Activated CD8-positive, alpha-beta T cell treated with anti-CD3 and anti-CD28 coated beads for 36 hours (primary cell): ENCODE data around the gene GDF11. TPM values are rescaled to one million over a fixed set of nuclear protein-coding genes. Genes with fewer than 3 reads are reported as not detected.

ENCODE experiments used
- ATAC-seq: fragments of 200-7000 bp; cut with Tn5 transposase; one replicate; pipeline ENCODE4 v1.10.0; 2021; ENCODE audit warnings: mild to moderate bottlenecking, moderate library complexity
- CTCF ChIA-PET: fragments of 350-600 bp; sonication (Branson Sonifier 250); formaldehyde crosslinking; loops from one replicate; lab custom pipeline; 2021; ENCODE audit warnings: antibody characterized with exemption; lab: Charles Lee
- POLR2A ChIA-PET: fragments of 350-600 bp; sonication (Branson Sonifier 250); formaldehyde crosslinking; loops from one replicate; lab custom pipeline; 2021; ENCODE audit warnings: antibody characterized with exemption; lab: Charles Lee
- DNase-seq: peaks from one replicate; pipeline ENCODE4 v3.0.0-alpha.2; 2020
- H3K27ac Mint-ChIP-seq: one replicate; pipeline ENCODE4 v1.8.0; 2021; ENCODE audit warnings: mild to moderate bottlenecking, mixed read lengths
- H3K27me3 Mint-ChIP-seq: one replicate; pipeline ENCODE4 v1.8.0; 2021; ENCODE audit warnings: mixed read lengths
- H3K36me3 Mint-ChIP-seq: one replicate; pipeline ENCODE4 v1.8.0; 2021; ENCODE audit warnings: low read depth, mixed read lengths
- H3K4me1 Mint-ChIP-seq: one replicate; pipeline ENCODE4 v1.8.0; 2021; ENCODE audit warnings: low read depth, mixed read lengths
- H3K4me3 Mint-ChIP-seq: one replicate; pipeline ENCODE4 v1.8.0; 2021; ENCODE audit warnings: mild to moderate bottlenecking, moderate library complexity, mixed read lengths
- H3K9me3 Mint-ChIP-seq: one replicate; pipeline ENCODE4 v1.8.0; 2021; ENCODE audit warnings: mixed read lengths
- intact Hi-C: fragments of 100-400 bp; cut with micrococcal nuclease; formaldehyde crosslinking; loops from one replicate; pipeline ENCODE4 v1.10.0; 2022
- total RNA-seq, 2 experiments: library from RNA; stranded (reverse); gene quantifications; one replicate each; pipeline ENCODE4 v1.2.3, GENCODE V29; 2021
- TF ChIP-seq, protein P1 (sequence below): fragments of 200-600 bp; IDR thresholded peaks from one replicate; pipeline ENCODE4 v1.8.0; 2022; ENCODE audit warnings: antibody characterized with exemption, mild to moderate bottlenecking

Gene GDF11
- total RNA-seq, 2 experiments from 2014 or later, result 7.4 to 9.3 TPM

DNA sequence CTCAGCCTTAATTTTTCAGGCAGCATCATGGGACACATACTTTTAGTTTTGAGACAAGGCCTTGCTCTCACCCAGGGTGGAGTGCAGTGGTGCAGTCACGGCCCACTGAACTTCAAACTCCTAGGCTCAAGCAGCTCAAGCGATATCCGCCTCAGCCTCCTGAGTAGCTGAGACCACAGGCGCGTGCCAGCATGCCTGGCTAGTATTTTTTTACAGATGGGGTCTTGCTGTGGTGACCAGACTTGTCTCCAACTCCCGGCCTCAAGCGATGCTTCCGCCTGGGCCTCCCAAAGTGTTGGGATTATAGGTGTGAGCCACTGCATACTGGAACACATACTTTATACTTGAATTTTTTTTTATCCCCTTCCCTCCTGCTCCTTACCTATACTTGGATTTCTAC, 20.0 kb upstream of the GDF11 start:
- ATAC-seq (no peak), DNase-seq (no peak)
- H3K36me3 Mint-ChIP-seq, result peaks cover 7% of the 10 kb centered on the region
- H3K9me3 Mint-ChIP-seq, result no peaks in the 10 kb centered on the region
- ChIA-PET CTCF (interaction anchor here (0.8 to 7.1 kb wide), 2 partner anchors 15 to 202 kb away, joined by 3 to 87 read pairs; no protein-coding TSS in a partner anchor), POLR2A (no interaction called here)
- peaks cover 27% of the 10 kb centered on the region for H3K4me1 Mint-ChIP-seq
- no peak overlapping the region for H3K4me3 Mint-ChIP-seq
- TF ChIP-seq, protein P1, sequence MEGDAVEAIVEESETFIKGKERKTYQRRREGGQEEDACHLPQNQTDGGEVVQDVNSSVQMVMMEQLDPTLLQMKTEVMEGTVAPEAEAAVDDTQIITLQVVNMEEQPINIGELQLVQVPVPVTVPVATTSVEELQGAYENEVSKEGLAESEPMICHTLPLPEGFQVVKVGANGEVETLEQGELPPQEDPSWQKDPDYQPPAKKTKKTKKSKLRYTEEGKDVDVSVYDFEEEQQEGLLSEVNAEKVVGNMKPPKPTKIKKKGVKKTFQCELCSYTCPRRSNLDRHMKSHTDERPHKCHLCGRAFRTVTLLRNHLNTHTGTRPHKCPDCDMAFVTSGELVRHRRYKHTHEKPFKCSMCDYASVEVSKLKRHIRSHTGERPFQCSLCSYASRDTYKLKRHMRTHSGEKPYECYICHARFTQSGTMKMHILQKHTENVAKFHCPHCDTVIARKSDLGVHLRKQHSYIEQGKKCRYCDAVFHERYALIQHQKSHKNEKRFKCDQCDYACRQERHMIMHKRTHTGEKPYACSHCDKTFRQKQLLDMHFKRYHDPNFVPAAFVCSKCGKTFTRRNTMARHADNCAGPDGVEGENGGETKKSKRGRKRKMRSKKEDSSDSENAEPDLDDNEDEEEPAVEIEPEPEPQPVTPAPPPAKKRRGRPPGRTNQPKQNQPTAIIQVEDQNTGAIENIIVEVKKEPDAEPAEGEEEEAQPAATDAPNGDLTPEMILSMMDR, result no peak
- H3K27ac Mint-ChIP-seq, result no peak overlapping the region
- intact Hi-C loops, result no loop called here
- H3K27me3 Mint-ChIP-seq, result no peaks in the 10 kb centered on the region

DNA sequence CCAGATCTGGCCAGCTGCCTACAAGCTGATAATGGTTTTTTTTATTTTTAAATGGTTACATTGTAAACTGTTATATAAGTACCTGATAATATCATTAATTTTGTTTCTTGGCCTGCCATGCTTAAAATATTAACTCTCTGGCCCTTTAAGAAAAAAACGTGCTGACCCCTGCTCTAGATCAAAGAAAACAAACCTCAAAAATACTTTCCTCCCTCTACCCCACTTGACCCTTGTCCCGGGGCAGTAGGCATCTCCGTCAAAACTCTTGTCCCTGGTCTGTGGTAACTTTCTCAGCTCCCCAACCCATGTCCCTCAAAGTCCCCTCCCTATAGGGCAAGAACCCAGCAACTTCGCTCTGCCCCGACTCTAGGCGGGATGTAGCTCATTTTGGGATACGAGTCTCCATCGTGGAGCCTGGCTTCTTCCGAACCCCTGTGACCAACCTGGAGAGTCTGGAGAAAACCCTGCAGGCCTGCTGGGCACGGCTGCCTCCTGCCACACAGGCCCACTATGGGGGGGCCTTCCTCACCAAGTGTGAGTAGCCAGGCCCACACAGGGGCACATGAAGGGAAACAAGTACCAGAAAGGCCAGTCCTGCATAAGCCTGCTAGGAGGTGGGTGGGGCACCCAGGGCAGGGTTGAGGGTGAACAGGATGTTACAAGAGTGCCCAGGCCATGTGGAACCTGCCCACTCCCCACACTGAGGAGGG, 19.3 kb upstream of the GDF11 start:
- Mint-ChIP-seq H3K27ac (no peak overlapping the region), H3K36me3 (peaks cover 7% of the 10 kb centered on the region), H3K4me3 (no peak overlapping the region), H3K9me3 (no peaks in the 10 kb centered on the region), H3K4me1 (peaks cover 22% of the 10 kb centered on the region), H3K27me3 (no peaks in the 10 kb centered on the region)
- TF ChIP-seq, protein P1, result no peak
- ChIA-PET CTCF (interaction anchor here (0.8 to 7.1 kb wide), 3 partner anchors 12 to 202 kb away, joined by 3 to 87 read pairs (median 7); no protein-coding TSS in a partner anchor), POLR2A (interaction anchor here (1.9 kb wide), 1 partner anchor 15 kb away, joined by 6 read pairs; no protein-coding TSS in a partner anchor)
- no peak for ATAC-seq
- intact Hi-C loops, result no loop called here
- DNase-seq, result no peak

DNA sequence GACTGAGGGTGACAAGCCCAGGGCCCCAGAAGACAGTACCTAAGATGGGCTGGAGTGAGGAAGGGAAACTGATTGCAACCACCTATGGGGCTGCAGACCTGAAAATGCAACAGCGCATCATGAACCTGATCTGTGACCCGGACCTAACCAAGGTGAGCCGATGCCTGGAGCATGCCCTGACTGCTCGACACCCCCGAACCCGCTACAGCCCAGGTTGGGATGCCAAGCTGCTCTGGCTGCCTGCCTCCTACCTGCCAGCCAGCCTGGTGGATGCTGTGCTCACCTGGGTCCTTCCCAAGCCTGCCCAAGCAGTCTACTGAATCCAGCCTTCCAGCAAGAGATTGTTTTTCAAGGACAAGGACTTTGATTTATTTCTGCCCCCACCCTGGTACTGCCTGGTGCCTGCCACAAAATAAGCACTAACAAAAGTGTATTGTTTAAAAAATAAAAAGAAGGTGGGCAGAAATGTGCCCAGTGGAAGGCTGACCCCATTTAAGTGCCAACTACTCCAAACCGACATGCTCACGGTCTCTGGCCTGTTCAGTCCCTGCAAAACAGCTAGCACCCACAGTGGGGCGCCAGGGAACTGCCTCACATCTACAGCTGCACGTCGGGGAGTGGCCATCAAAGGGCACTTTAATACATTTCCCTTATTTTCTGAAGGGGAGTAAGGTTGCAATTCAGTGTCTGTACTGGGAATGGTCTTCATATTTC, 18.5 kb upstream of the GDF11 start:
- TF ChIP-seq, protein P1, result peak; percentile 77
- Mint-ChIP-seq H3K27ac (peak overlapping the region; percentile 3), H3K27me3 (no peaks in the 10 kb centered on the region), H3K9me3 (no peaks in the 10 kb centered on the region), H3K4me3 (no peak overlapping the region), H3K4me1 (peaks cover 22% of the 10 kb centered on the region), H3K36me3 (peaks cover 6% of the 10 kb centered on the region)
- ChIA-PET POLR2A (interaction anchor here (0.9 to 1.9 kb wide), 2 partner anchors 13 to 14 kb away, joined by 4 to 6 read pairs; no protein-coding TSS in a partner anchor), CTCF (interaction anchor here (0.9 to 7.1 kb wide), 8 partner anchors 9 to 395 kb away, joined by 3 to 87 read pairs (median 6); partner anchors contain the start of gene BLOC1S1)
- peak; percentile 39 for ATAC-seq
- intact Hi-C loops, result no loop called here
- peak; percentile 90 for DNase-seq

DNA sequence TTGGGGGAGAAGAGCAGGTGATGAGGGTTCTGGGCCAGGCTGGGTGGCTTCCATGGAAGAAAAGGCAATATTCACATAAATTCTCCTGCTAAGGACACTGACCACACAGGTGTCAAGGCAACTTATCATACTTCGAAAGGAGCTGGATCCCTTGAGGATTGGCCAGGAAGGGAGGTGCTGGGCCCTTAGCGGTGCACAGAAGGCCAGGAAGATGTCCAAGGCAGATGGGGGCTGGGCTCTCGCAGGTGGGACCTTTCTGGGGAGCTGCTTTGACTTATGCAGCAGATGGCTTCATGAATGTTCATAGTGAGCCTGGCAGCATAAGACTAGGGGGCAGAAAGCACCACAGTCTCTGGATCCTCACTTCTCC, 18.0 kb upstream of the GDF11 start:
- TF ChIP-seq, protein P1, result no peak
- H3K4me3 Mint-ChIP-seq, result no peak overlapping the region
- H3K27me3 Mint-ChIP-seq, result no peaks in the 10 kb centered on the region
- ChIA-PET POLR2A (interaction anchor here (0.6 to 1.9 kb wide), 3 partner anchors 10 to 14 kb away, joined by 3 to 6 read pairs (median 4); no protein-coding TSS in a partner anchor), CTCF (interaction anchor here (0.9 to 7.1 kb wide), 8 partner anchors 9 to 395 kb away, joined by 3 to 87 read pairs (median 6); partner anchors contain the start of gene BLOC1S1)
- no peak for ATAC-seq
- H3K4me1 Mint-ChIP-seq, result peaks cover 22% of the 10 kb centered on the region
- H3K36me3 Mint-ChIP-seq, result peaks cover 6% of the 10 kb centered on the region
- DNase-seq, result no peak
- intact Hi-C loops, result no loop called here
- H3K27ac Mint-ChIP-seq, result peak overlapping the region; percentile 3
- no peaks in the 10 kb centered on the region for H3K9me3 Mint-ChIP-seq
